ENCODE measurements around the gene PARK7. TPM values are rescaled to one million over a fixed set of nuclear protein-coding genes. Genes with fewer than 3 reads are reported as not detected.

Gene PARK7
- total RNA-seq, 2 experiments from 2014 or later, result 138 to 306 TPM

DNA sequence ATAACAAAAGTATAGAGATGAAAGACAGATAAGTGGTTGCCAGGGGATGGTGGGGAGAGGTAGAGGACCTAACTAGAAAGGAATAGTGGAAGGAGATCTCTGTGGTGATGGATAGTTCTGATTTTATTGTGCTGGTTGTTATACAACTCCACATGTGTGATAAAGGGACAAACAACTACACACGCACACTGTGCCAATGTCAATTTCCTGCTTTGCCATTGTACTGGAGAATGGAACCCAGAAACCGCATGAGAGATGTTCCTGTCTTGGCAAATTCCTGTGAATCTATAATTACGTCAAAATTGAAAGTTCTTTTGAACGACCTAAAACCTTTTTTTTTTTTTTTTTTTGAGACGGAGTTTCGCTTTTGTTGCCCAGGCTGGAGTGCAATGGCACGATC is 31.9 kb upstream of the PARK7 start:
- Histone ChIP-seq H3K79me2 (ENCODE audit: insufficient read depth, low read depth, low read length) (no peaks in the 10 kb centered on the region), H3K4me3 (ENCODE audit: low read depth, low read length, poor library complexity, severe bottlenecking) (no peak overlapping the region), H3K4me2 (ENCODE audit: low read length) (no peak overlapping the region), H3K36me3 (ENCODE audit: insufficient read depth, low read length) (no peaks in the 10 kb centered on the region), H3K4me1 (ENCODE audit: insufficient read depth, low read length, poor library complexity, severe bottlenecking) (no peaks in the 10 kb centered on the region), H3K9me3 (ENCODE audit: low read length) (no peaks in the 10 kb centered on the region), H3K9me2 (ENCODE audit: insufficient read depth, low read length) (no peaks in the 10 kb centered on the region), H2AFZ (ENCODE audit: low read length) (no peak overlapping the region), H3K27ac (ENCODE audit: low read depth, low read length, poor library complexity, severe bottlenecking) (no peak overlapping the region), H4K20me1 (ENCODE audit: insufficient read depth, low read length) (no peaks in the 10 kb centered on the region)
- intact Hi-C loops (cut with micrococcal nuclease; ENCODE audit: unreplicated experiment), result no loop called here
- CTCF ChIA-PET (ENCODE audit: unreplicated experiment), result no interaction called here
- DNase-seq (ENCODE audit: low spot score), result no peak
- POLR2A ChIA-PET, result interaction anchor here (0.7 kb wide), 2 partner anchors 46 to 1074 kb away, joined by 4 to 6 read pairs; no protein-coding TSS in a partner anchor
- no TSS peak for BruUV-seq (replicated peaks)
- TF ChIP-seq, protein P1, sequence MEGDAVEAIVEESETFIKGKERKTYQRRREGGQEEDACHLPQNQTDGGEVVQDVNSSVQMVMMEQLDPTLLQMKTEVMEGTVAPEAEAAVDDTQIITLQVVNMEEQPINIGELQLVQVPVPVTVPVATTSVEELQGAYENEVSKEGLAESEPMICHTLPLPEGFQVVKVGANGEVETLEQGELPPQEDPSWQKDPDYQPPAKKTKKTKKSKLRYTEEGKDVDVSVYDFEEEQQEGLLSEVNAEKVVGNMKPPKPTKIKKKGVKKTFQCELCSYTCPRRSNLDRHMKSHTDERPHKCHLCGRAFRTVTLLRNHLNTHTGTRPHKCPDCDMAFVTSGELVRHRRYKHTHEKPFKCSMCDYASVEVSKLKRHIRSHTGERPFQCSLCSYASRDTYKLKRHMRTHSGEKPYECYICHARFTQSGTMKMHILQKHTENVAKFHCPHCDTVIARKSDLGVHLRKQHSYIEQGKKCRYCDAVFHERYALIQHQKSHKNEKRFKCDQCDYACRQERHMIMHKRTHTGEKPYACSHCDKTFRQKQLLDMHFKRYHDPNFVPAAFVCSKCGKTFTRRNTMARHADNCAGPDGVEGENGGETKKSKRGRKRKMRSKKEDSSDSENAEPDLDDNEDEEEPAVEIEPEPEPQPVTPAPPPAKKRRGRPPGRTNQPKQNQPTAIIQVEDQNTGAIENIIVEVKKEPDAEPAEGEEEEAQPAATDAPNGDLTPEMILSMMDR (conservative IDR thresholded peaks at IDR 0.05; ENCODE audit: low read length), result no peak
- no peak for TF ChIP-seq EZH2phosphoT487 (IDR thresholded peaks at IDR 0.05; ENCODE audit: borderline replicate concordance, low read depth, low read length)

DNA sequence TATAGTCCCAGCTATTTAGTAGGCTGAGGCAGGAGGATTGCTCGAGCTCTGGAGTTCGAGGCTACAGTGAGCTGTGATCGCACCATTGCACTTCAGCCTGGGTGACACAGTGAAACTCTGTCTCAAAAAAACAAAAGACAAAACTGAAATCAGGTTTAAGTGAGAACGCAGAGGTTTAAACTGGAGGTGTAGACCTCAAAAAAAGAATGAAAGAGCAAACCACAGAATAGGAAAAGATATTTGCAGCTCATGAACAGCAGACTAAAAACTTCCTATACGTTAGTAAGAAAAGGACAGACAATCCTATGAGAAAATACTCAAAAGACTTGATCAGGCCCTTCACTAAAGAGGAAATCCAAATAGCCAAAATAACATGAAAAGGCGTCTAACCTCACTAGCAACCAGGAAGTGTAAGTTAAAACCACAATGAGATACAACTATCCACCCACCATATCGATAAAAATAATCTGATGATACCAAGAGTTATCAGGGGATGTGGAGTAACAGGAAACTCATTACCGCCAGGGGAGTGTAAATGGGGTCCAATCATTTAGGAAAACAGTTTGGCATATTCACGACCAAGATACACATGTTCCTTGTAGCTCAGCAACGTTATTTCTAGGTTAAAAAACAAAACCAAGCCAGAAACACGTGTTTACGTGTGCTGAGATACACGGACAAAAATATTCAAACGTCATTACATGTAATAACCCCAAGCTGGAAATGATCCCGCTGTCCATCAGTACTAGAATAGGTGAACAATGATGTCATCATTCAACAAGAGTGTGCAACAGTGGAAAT is 30.7 kb upstream of the PARK7 start:
- POLR2A ChIA-PET, result no interaction called here
- intact Hi-C loops (cut with micrococcal nuclease; ENCODE audit: unreplicated experiment), result no loop called here
- no peak for TF ChIP-seq EZH2phosphoT487 (IDR thresholded peaks at IDR 0.05; ENCODE audit: borderline replicate concordance, low read depth, low read length)
- TF ChIP-seq, protein P1 (conservative IDR thresholded peaks at IDR 0.05; ENCODE audit: low read length), result no peak

DNA sequence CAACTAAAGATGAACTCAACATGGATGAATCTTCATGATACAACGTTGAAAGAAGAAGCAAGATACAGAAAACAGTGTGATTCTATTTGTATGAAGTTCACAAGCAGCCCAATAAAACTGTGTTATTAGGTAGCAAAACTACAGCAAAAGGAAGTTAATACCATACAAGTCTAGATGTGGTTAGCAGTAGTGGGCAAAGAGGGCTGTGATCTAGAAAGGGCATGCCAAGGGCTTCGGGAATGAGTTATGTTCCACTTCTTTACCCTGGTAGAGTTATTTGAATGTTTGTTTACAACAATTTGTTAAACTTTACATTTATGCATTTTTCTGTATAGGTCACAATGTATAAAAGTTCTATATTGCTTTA is 30.1 kb upstream of the PARK7 start:
- no peak for DNase-seq (ENCODE audit: low spot score)
- BruUV-seq (replicated peaks), result no TSS peak
- Histone ChIP-seq H3K4me3 (ENCODE audit: low read depth, low read length, poor library complexity, severe bottlenecking) (no peak overlapping the region), H3K9me2 (ENCODE audit: insufficient read depth, low read length) (no peaks in the 10 kb centered on the region), H3K4me2 (ENCODE audit: low read length) (no peak overlapping the region), H3K9me3 (ENCODE audit: low read length) (no peaks in the 10 kb centered on the region), H4K20me1 (ENCODE audit: insufficient read depth, low read length) (no peaks in the 10 kb centered on the region), H2AFZ (ENCODE audit: low read length) (no peak overlapping the region), H3K27ac (ENCODE audit: low read depth, low read length, poor library complexity, severe bottlenecking) (no peak overlapping the region), H3K79me2 (ENCODE audit: insufficient read depth, low read depth, low read length) (no peaks in the 10 kb centered on the region), H3K36me3 (ENCODE audit: insufficient read depth, low read length) (no peaks in the 10 kb centered on the region), H3K4me1 (ENCODE audit: insufficient read depth, low read length, poor library complexity, severe bottlenecking) (no peaks in the 10 kb centered on the region)
- CTCF ChIA-PET (ENCODE audit: unreplicated experiment), result no interaction called here
- no peak for TF ChIP-seq EZH2phosphoT487 (IDR thresholded peaks at IDR 0.05; ENCODE audit: borderline replicate concordance, low read depth, low read length)
- TF ChIP-seq, protein P1 (conservative IDR thresholded peaks at IDR 0.05; ENCODE audit: low read length), result no peak
- intact Hi-C loops (cut with micrococcal nuclease; ENCODE audit: unreplicated experiment), result no loop called here
- POLR2A ChIA-PET, result no interaction called here

More for the DNA sequence above, 30.7 kb upstream of the PARK7 start:
- CTCF ChIA-PET (ENCODE audit: unreplicated experiment), result no interaction called here
- Histone ChIP-seq H3K4me1 (ENCODE audit: insufficient read depth, low read length, poor library complexity, severe bottlenecking) (no peaks in the 10 kb centered on the region), H3K36me3 (ENCODE audit: insufficient read depth, low read length) (no peaks in the 10 kb centered on the region), H3K9me2 (ENCODE audit: insufficient read depth, low read length) (no peaks in the 10 kb centered on the region), H3K27ac (ENCODE audit: low read depth, low read length, poor library complexity, severe bottlenecking) (no peak overlapping the region), H3K4me3 (ENCODE audit: low read depth, low read length, poor library complexity, severe bottlenecking) (no peak overlapping the region), H3K79me2 (ENCODE audit: insufficient read depth, low read depth, low read length) (no peaks in the 10 kb centered on the region), H3K4me2 (ENCODE audit: low read length) (no peak overlapping the region), H3K9me3 (ENCODE audit: low read length) (no peaks in the 10 kb centered on the region), H4K20me1 (ENCODE audit: insufficient read depth, low read length) (no peaks in the 10 kb centered on the region), H2AFZ (ENCODE audit: low read length) (0 out of 2 replicates have a peak overlapping the region, but pooled peaks have one; percentile 0)
- DNase-seq (ENCODE audit: low spot score), result no peak
- BruUV-seq (replicated peaks), result no TSS peak
